SJSA1 (cell line): ENCODE measurements around the gene NDUFAF8. TPM values are rescaled to one million over a fixed set of nuclear protein-coding genes. Genes with fewer than 3 reads are reported as not detected.
"Not testable (repeated sequence)": the region's sequence is repeated elsewhere in the genome, so short reads cannot be mapped to it uniquely, and the experiment has no call there.

Source experiments
- DNase-seq, 2 experiments: peaks; one replicate each; pipeline ENCODE4 v3.0.0-alpha.2; 2015 to 2020; ENCODE audit warnings: low spot score in 2 of 2, low read depth in 1 of 2
- H3K27ac ChIP-seq: fragments of 250-450 bp; sonication (Bioruptor Pico); 2 replicates; pipeline ENCODE4 v1.5.1; 2020; ENCODE audit warnings: mild to moderate bottlenecking, moderate library complexity
- H3K27me3 ChIP-seq: fragments of 250-450 bp; sonication (Bioruptor Pico); replicated peaks from 2 replicates; pipeline ENCODE4 v1.5.1; 2020; ENCODE audit warnings: mild to moderate bottlenecking, moderate library complexity
- H3K36me3 ChIP-seq: fragments of 250-450 bp; sonication (Bioruptor Pico); 2 replicates; pipeline ENCODE4 v1.5.1; 2020; ENCODE audit warnings: mild to moderate bottlenecking
- H3K4me1 ChIP-seq: fragments of 250-450 bp; sonication (Bioruptor Pico); replicated peaks from 2 replicates; pipeline ENCODE4 v1.6.1; 2021; ENCODE audit warnings: mild to moderate bottlenecking
- H3K4me3 ChIP-seq: fragments of 250-450 bp; sonication (Bioruptor Pico); 2 replicates; pipeline ENCODE4 v1.5.1; 2020; ENCODE audit warnings: mild to moderate bottlenecking
- H3K9me3 ChIP-seq: fragments of 250-450 bp; sonication (Bioruptor Pico); replicated peaks from 2 replicates; pipeline ENCODE4 v1.5.1; 2020; ENCODE audit warnings: mild to moderate bottlenecking
- total RNA-seq: library from RNA; depleted of rRNA; stranded (reverse); fragments of >200 nt; shearing (Covaris generic); gene quantifications from 2 replicates; pipeline ENCODE4 v1.2.3, GENCODE V29; 2014

NDUFAF8 gene
- total RNA-seq, 1 experiment from 2014 or later: 74.0 TPM

GRCh38 chr17:81222620-81222905, 16.6 kb upstream of the NDUFAF8 start:
- no peak overlapping the region for H3K27ac ChIP-seq
- no peak for DNase-seq
- H3K9me3 ChIP-seq: no peaks in the 10 kb centered on the region; the same call in 1 of the 2 replicates
- H3K36me3 ChIP-seq: peaks cover 18% of the 10 kb centered on the region; the same call in 1 of the 2 replicates
- H3K4me3 ChIP-seq: peak overlapping the region; percentile 80
- peaks cover 19% of the 10 kb centered on the region for H3K4me1 ChIP-seq
- H3K27me3 ChIP-seq: no peaks in the 10 kb centered on the region

- H3K4me3 ChIP-seq: peak within 1 kb of the TSS; percentile 80
- no peaks in the 10 kb centered on the region; the same call in 1 of the 2 replicates for H3K9me3 ChIP-seq
- H3K27ac ChIP-seq: no peak within 1 kb of the TSS
- H3K36me3 ChIP-seq: peaks cover 18% of the 10 kb centered on the region; the same call in 1 of the 2 replicates
- no peaks in the 10 kb centered on the region for H3K27me3 ChIP-seq
- DNase-seq: peak; percentile 98 to 100
- peaks cover 19% of the 10 kb centered on the region for H3K4me1 ChIP-seq
Measured at GRCh38 chr17:81222906-81223761, 16.0 kb upstream of the NDUFAF8 start, which contains the start of gene CEP131. TSS of gene CEP131 (minus strand) at chr17:81222965. CDS start at chr17:81220056, 2,909 bp downstream.

GRCh38 chr17:81223762-81224130, 15.4 kb upstream of the NDUFAF8 start:
- Histone ChIP-seq H3K27me3 (no peaks in the 10 kb centered on the region), H3K4me3 (peak overlapping the region; percentile 80), H3K9me3 (no peaks in the 10 kb centered on the region; the same call in 1 of the 2 replicates), H3K27ac (no peak overlapping the region), H3K4me1 (peaks cover 19% of the 10 kb centered on the region), H3K36me3 (peaks cover 18% of the 10 kb centered on the region; the same call in 1 of the 2 replicates)
- DNase-seq: no peak

- peaks cover 41% of the 10 kb centered on the region for H3K36me3 ChIP-seq
- not testable (repeated sequence) for DNase-seq, H3K4me3 ChIP-seq
Measured at GRCh38 chr17:81227630-81228029, 11.5 kb upstream of the NDUFAF8 start.

GRCh38 chr17:81228420-81228819, 10.7 kb upstream of the NDUFAF8 start:
- Histone ChIP-seq H3K27me3 (no peaks in the 10 kb centered on the region), H3K4me1 (peaks cover 3% of the 10 kb centered on the region), H3K36me3 (peaks cover 48% of the 10 kb centered on the region), H3K9me3 (no peaks in the 10 kb centered on the region; the same call in 1 of the 2 replicates), H3K27ac (no peak overlapping the region), H3K4me3 (no peak overlapping the region)
- no peak for DNase-seq

More at GRCh38 chr17:81227630-81228029, 11.5 kb upstream of the NDUFAF8 start:
- H3K27me3 ChIP-seq, H3K4me1 ChIP-seq, H3K9me3 ChIP-seq, H3K27ac ChIP-seq: not testable (repeated sequence)

- Histone ChIP-seq H3K4me3 (no peak overlapping the region), H3K4me1 (no peaks in the 10 kb centered on the region)
Measured at GRCh38 chr17:81228834-81229665, 10.1 kb upstream of the NDUFAF8 start.

GRCh38 chr17:81229666-81229920, 9.5 kb upstream of the NDUFAF8 start:
- H3K4me3 ChIP-seq: no peak overlapping the region
- H3K9me3 ChIP-seq: no peaks in the 10 kb centered on the region; the same call in 1 of the 2 replicates
- H3K4me1 ChIP-seq: no peaks in the 10 kb centered on the region
- H3K27me3 ChIP-seq: no peaks in the 10 kb centered on the region
- peaks cover 53% of the 10 kb centered on the region for H3K36me3 ChIP-seq
- no peak for DNase-seq
- H3K27ac ChIP-seq: no peak overlapping the region

More at GRCh38 chr17:81228834-81229665, 10.1 kb upstream of the NDUFAF8 start:
- Histone ChIP-seq H3K9me3 (no peaks in the 10 kb centered on the region; the same call in 1 of the 2 replicates), H3K27ac (no peak overlapping the region), H3K27me3 (no peaks in the 10 kb centered on the region), H3K36me3 (peaks cover 53% of the 10 kb centered on the region)
- no peak for DNase-seq

GRCh38 chr17:81230043-81230820, 8.9 kb upstream of the NDUFAF8 start:
- Histone ChIP-seq H3K36me3 (peaks cover 53% of the 10 kb centered on the region), H3K27me3 (no peaks in the 10 kb centered on the region), H3K9me3 (no peaks in the 10 kb centered on the region; the same call in 1 of the 2 replicates), H3K4me1 (no peaks in the 10 kb centered on the region), H3K4me3 (no peak overlapping the region), H3K27ac (no peak overlapping the region)
- no peak for DNase-seq

GRCh38 chr17:81231121-81231645, 7.9 kb upstream of the NDUFAF8 start:
- no peak overlapping the region for H3K27ac ChIP-seq
- no peaks in the 10 kb centered on the region; the same call in 1 of the 2 replicates for H3K9me3 ChIP-seq
- no peaks in the 10 kb centered on the region for H3K27me3 ChIP-seq
- DNase-seq: no peak
- no peaks in the 10 kb centered on the region for H3K4me1 ChIP-seq
- H3K4me3 ChIP-seq: no peak overlapping the region
- peaks cover 58% of the 10 kb centered on the region for H3K36me3 ChIP-seq

- Histone ChIP-seq H3K9me3 (no peaks in the 10 kb centered on the region; the same call in 1 of the 2 replicates), H3K4me1 (no peaks in the 10 kb centered on the region), H3K27me3 (no peaks in the 10 kb centered on the region), H3K36me3 (peaks cover 58% of the 10 kb centered on the region), H3K27ac (no peak overlapping the region), H3K4me3 (no peak overlapping the region)
- DNase-seq: no peak
Measured at GRCh38 chr17:81231766-81232581, 7.1 kb upstream of the NDUFAF8 start.

GRCh38 chr17:81232616-81233241, 6.4 kb upstream of the NDUFAF8 start:
- no peak overlapping the region for H3K27ac ChIP-seq
- no peak overlapping the region for H3K4me3 ChIP-seq
- peaks cover 63% of the 10 kb centered on the region for H3K36me3 ChIP-seq
- H3K4me1 ChIP-seq: peaks cover 3% of the 10 kb centered on the region
- no peak for DNase-seq
- no peaks in the 10 kb centered on the region for H3K27me3 ChIP-seq
- H3K9me3 ChIP-seq: no peaks in the 10 kb centered on the region

GRCh38 chr17:81233316-81233715, 5.8 kb upstream of the NDUFAF8 start:
- Histone ChIP-seq H3K9me3 (no peaks in the 10 kb centered on the region), H3K4me3 (no peak overlapping the region), H3K4me1 (peaks cover 9% of the 10 kb centered on the region), H3K36me3 (peaks cover 60% of the 10 kb centered on the region), H3K27ac (no peak overlapping the region), H3K27me3 (no peaks in the 10 kb centered on the region)
- DNase-seq: no peak
